Esophagus muscularis mucosa (tissue), 4 donors: Measurements from ENCODE around the gene MCM6. TPM values are rescaled to one million over a fixed set of nuclear protein-coding genes. Genes with fewer than 3 reads are reported as not detected.

Experiments
- DNase-seq: peaks from one replicate; pipeline ENCODE4 v3.0.0-alpha.2; 2017; ENCODE audit errors: extremely low spot score
- H3K27ac ChIP-seq, 4 donors: fragments of 200-600 bp; sonication (generic); replicated peaks in 1 of 4; 1 replicate in 3 of 4; 2 replicates in 1 of 4; pipeline ENCODE4 v1.5.1; 2016 to 2019; ENCODE audit warnings: mild to moderate bottlenecking in 1 of 4
- H3K27me3 ChIP-seq, 4 donors: fragments of 200-600 bp; sonication (generic); one replicate each; pipeline versions ENCODE4 v1.5.1 to v1.6.0; 2016 to 2019
- H3K36me3 ChIP-seq, 4 donors: fragments of 200-600 bp; sonication (generic); one replicate each; pipeline ENCODE4 v1.5.1; 2016 to 2019
- H3K4me1 ChIP-seq, 4 donors: fragments of 200-600 bp; sonication (generic); one replicate each; pipeline ENCODE4 v1.5.1; 2016 to 2019
- H3K4me3 ChIP-seq, 4 donors: fragments of 200-600 bp; sonication (generic); 1 replicate in 2 of 4; 2 replicates in 2 of 4; pipeline ENCODE4 v1.5.1; 2016 to 2019; ENCODE audit warnings: mild to moderate bottlenecking in 4 of 4, moderate library complexity in 1 of 4
- H3K9me3 ChIP-seq, 4 donors: fragments of 200-600 bp; sonication (generic); 1 replicate in 3 of 4; 2 replicates in 1 of 4; pipeline ENCODE4 v1.5.1; 2016 to 2019
- EP300 ChIP-seq: sonication (generic); formaldehyde crosslinking; IDR thresholded peaks from one replicate; pipeline ENCODE4 v1.6.1; 2017; ENCODE audit warnings: antibody characterized with exemption
- POLR2A ChIP-seq: fragments of 450-650 bp; IDR thresholded peaks from one replicate; pipeline ENCODE4 v1.6.1; 2017; ENCODE audit warnings: antibody characterized with exemption, moderate library complexity, mild to moderate bottlenecking, low read depth
- POLR2AphosphoS5 ChIP-seq, 2 donors: sonication (generic); formaldehyde crosslinking; IDR thresholded peaks; one replicate each; pipeline ENCODE4 v1.6.1; 2017; ENCODE audit warnings: antibody characterized with exemption in 2 of 2
- WGBS: methylation state at CpG from one replicate; pipeline ENCODE4 v1.1.5; 2018; 5-methylcytosine and 5-hydroxymethylcytosine counted together
- intact Hi-C: fragments of 100-400 bp; cut with DNase I; formaldehyde crosslinking; loops from one replicate; pipeline ENCODE4 v1.15.1; 2023
- total RNA-seq, 4 donors: library from RNA; depleted of rRNA; stranded (reverse); fragments of >200 nt; gene quantifications; one replicate each; pipeline versions ENCODE4 v1.1.0 to v1.2.1, GENCODE V29; 2016
- TF ChIP-seq, protein P1 (sequence below), 3 experiments: fragments of 200-600 bp in 2 of 3; fragments of 450-650 bp in 1 of 3; sonication (generic) in 2 of 3; IDR thresholded peaks; one replicate each; pipeline ENCODE4 v1.5.1; 2017 to 2019; ENCODE audit warnings: antibody characterized with exemption in 3 of 3, mild to moderate bottlenecking in 2 of 3, moderate library complexity in 1 of 3

MCM6 gene
- total RNA-seq, 4 donors from 2014 or later: 7.5 to 10.1 (median 9.3) TPM

DNA sequence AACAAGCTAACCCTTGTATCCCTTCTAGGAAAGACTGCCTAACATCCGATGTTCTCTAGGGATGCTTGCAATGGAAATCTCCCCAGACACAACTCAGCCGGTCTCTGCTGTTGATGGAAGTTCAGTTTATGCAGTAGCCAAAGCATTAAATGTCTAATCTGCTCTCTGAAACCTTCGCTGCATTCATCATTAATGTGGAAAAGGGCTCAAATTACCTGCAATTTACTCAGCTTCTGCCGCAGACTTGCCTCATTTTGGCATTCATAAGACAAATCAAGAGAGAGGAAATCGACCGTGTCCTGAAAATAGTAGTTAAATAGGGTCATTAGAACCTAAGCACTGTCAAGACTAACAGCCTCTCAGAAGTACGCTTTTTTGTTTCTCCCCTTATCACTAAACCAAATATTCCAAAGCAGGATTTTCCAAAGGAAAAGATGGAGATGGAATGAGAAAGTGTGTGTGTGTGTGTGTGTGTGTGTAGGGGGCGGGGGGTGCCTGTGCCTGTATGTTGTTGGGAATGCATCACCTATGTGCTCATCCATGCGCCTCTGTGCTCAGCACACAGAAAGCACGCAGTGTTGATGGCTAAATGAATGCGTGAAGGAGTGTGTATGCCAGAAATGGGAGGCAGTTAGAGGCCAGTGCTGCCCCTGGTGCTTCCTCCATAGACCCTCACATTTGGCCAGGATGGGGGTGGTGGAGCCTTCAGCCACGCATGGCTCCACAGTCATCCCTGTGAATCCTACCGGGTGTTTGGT lies 46.7 kb downstream of the MCM6 start:
- no peak for DNase-seq
- no peak overlapping the region for H3K4me3 ChIP-seq
- TF ChIP-seq, protein P1, sequence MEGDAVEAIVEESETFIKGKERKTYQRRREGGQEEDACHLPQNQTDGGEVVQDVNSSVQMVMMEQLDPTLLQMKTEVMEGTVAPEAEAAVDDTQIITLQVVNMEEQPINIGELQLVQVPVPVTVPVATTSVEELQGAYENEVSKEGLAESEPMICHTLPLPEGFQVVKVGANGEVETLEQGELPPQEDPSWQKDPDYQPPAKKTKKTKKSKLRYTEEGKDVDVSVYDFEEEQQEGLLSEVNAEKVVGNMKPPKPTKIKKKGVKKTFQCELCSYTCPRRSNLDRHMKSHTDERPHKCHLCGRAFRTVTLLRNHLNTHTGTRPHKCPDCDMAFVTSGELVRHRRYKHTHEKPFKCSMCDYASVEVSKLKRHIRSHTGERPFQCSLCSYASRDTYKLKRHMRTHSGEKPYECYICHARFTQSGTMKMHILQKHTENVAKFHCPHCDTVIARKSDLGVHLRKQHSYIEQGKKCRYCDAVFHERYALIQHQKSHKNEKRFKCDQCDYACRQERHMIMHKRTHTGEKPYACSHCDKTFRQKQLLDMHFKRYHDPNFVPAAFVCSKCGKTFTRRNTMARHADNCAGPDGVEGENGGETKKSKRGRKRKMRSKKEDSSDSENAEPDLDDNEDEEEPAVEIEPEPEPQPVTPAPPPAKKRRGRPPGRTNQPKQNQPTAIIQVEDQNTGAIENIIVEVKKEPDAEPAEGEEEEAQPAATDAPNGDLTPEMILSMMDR (IDR thresholded peaks at IDR 0.05): no peak
- TF ChIP-seq POLR2A (no peak), POLR2AphosphoS5 (IDR thresholded peaks at IDR 0.05) (no peak), EP300 (no peak)
- no peaks in the 10 kb centered on the region for H3K4me1 ChIP-seq
- no peaks in the 10 kb centered on the region for H3K27me3 ChIP-seq
- H3K9me3 ChIP-seq: no peaks in the 10 kb centered on the region
- H3K27ac ChIP-seq: no peak overlapping the region
- WGBS: 83% methylated on average over 13 of the region's 13 CpGs
- no peaks in the 10 kb centered on the region for H3K36me3 ChIP-seq
- intact Hi-C loops: no loop called here

DNA sequence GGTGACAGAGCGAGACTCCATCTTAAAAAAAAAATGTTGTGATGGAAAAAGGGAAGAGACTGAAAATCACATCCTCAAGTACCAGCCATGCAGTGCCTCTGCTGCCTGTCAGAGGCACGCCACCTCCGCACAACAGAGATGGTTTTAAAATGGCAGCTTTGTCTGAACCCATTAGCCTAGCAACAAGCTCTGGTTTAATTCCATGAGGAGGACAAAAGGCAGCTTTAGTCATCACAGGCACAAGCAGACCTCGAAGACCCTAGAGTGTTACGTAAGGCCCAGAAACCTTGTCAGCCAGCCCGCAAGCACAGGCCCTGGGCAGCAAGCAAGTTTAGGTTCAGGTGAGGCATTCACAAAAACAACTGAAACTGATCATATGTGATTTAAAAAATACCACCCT lies 49.7 kb downstream of the MCM6 start:
- Histone ChIP-seq H3K27ac (no peak overlapping the region), H3K9me3 (peaks cover 0 to 12% (median 8%) of the 10 kb centered on the region in 4 donors), H3K4me3 (no peak overlapping the region), H3K4me1 (no peaks in the 10 kb centered on the region), H3K27me3 (no peaks in the 10 kb centered on the region), H3K36me3 (no peaks in the 10 kb centered on the region)
- TF ChIP-seq EP300: no peak
- TF ChIP-seq, protein P1 (IDR thresholded peaks at IDR 0.05): no peak
- TF ChIP-seq POLR2AphosphoS5 (IDR thresholded peaks at IDR 0.05): no peak
- TF ChIP-seq POLR2A: no peak
- intact Hi-C loops: no loop called here
- DNase-seq: no peak
- WGBS: 85% methylated on average over 6 of the region's 6 CpGs

DNA sequence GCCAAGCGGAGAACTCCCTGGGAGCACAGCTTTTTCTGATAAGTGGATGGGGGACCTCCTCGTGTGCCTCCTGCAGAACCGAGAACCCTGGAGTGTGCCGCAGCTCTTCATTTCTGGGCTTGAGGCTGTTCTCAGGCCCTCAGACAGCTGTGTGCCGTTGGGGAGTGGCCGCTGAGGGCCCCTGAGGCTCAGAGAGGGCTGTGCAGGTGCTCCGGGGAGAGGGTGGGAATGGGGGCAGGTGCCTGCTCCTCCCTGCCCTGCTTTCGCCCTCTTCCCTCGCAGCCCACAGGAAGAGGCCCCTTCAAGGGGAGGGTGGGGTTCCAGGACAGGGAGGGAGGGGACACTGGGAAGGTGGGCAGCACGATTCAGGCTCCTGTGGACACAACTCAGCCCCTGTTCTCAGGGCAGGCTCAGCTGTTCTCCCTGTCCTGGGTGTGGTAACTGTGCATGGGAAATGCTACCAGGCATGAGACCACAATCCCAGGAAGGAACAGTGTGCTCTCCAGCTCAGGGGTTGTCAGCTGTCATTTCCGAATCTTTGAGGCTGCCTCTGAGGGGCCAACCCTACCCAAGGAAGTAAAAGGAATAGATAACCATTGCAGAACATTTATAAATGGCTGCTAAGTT lies 50.6 kb downstream of the MCM6 start:
- no peak overlapping the region for H3K4me3 ChIP-seq
- intact Hi-C loops: no loop called here
- H3K36me3 ChIP-seq: no peaks in the 10 kb centered on the region
- DNase-seq: no peak
- no peaks in the 10 kb centered on the region for H3K27me3 ChIP-seq
- no peak overlapping the region for H3K27ac ChIP-seq
- H3K4me1 ChIP-seq: no peaks in the 10 kb centered on the region
- TF ChIP-seq EP300: no peak
- peaks cover 0 to 12% (median 8%) of the 10 kb centered on the region in 4 donors for H3K9me3 ChIP-seq
- WGBS: 45% methylated on average over 10 of the region's 11 CpGs

DNA sequence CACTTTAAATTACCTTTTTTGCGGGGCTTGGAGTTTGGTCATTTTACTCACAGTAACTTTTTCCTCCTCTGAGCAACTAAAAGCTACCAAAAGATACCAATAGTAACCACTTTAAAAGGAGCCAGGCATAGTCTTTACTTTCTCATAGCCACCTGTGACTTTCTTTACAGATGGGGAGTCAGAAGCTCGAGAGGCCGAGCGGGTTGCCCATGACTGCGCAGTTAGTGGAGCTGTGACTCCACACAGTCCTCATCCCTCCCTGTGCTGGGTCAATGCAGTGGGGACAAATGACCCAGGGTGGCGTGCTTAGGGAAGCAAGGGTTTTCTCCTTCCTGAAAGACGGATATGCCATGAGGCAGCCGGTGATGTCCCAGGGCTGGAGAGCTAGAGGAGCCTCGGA lies 51.1 kb downstream of the MCM6 start:
- H3K9me3 ChIP-seq: peaks cover 0 to 12% (median 8%) of the 10 kb centered on the region in 4 donors
- no peaks in the 10 kb centered on the region for H3K36me3 ChIP-seq
- TF ChIP-seq, protein P1 (IDR thresholded peaks at IDR 0.05): no peak
- TF ChIP-seq EP300: no peak
- TF ChIP-seq POLR2A: no peak
- no peak for TF ChIP-seq POLR2AphosphoS5 (IDR thresholded peaks at IDR 0.05)
- WGBS: 89% methylated on average over 6 of the region's 9 CpGs
- no peaks in the 10 kb centered on the region for H3K4me1 ChIP-seq
- H3K27ac ChIP-seq: no peak overlapping the region
- DNase-seq: no peak
- H3K4me3 ChIP-seq: no peak overlapping the region
- intact Hi-C loops: no loop called here
- H3K27me3 ChIP-seq: no peaks in the 10 kb centered on the region

DNA sequence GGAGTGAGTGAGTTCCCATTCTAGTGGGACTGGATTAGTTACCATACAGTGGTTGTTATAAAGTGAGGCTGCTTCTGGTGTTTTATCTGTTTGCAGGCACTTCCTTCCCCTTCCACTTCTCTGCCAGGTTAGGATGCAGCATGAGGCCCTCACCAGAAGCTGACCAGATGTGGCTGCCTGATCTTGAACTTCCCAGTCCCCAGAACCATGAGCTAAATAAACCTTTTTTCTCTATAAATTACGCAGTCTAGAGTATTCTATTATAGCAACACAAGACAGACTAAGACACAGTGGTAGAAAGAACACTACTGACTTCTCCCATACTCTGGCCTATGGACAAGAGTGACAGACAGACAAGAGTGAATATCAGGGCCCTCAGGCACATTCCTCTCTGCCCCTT lies 53.4 kb downstream of the MCM6 start:
- TF ChIP-seq POLR2A: no peak
- no peak for TF ChIP-seq EP300
- no peak for TF ChIP-seq POLR2AphosphoS5 (IDR thresholded peaks at IDR 0.05)
- TF ChIP-seq, protein P1 (IDR thresholded peaks at IDR 0.05): no peak
- H3K4me3 ChIP-seq: no peak overlapping the region
- peaks cover 0 to 13% (median 10%) of the 10 kb centered on the region in 4 donors for H3K9me3 ChIP-seq
- H3K27ac ChIP-seq: no peak overlapping the region
- 91% methylated on average over 1 of the region's 1 CpG for whole genome bisulfite sequencing
- no peak for DNase-seq
- intact Hi-C loops: no loop called here
- no peaks in the 10 kb centered on the region for H3K36me3 ChIP-seq
- no peaks in the 10 kb centered on the region for H3K4me1 ChIP-seq
- no peaks in the 10 kb centered on the region for H3K27me3 ChIP-seq
